Esophagus squamous epithelium (tissue), 4 donors: Measurements from ENCODE around the gene PEX26.

ENCODE experiments used
- POLR2A ChIP-seq, 4 donors: fragments of 450-650 bp; IDR thresholded peaks; one replicate each; pipeline ENCODE4 v1.6.1; 2017; ENCODE audit warnings: antibody characterized with exemption in 4 of 4, mild to moderate bottlenecking in 4 of 4, moderate library complexity in 3 of 4
- TF ChIP-seq, protein P1 (sequence below), 6 experiments: fragments of 450-650 bp in 4 of 6; fragments of 200-600 bp in 2 of 6; sonication (generic) in 2 of 6; IDR thresholded peaks; one replicate each; pipeline ENCODE4 v1.5.1; 2016 to 2019; ENCODE audit warnings: antibody characterized with exemption in 6 of 6, mild to moderate bottlenecking in 4 of 6, moderate library complexity in 4 of 6

GRCh38 chr22:18119409-18120110 lies 41.8 kb downstream of the PEX26 start:
- TF ChIP-seq, protein P1, sequence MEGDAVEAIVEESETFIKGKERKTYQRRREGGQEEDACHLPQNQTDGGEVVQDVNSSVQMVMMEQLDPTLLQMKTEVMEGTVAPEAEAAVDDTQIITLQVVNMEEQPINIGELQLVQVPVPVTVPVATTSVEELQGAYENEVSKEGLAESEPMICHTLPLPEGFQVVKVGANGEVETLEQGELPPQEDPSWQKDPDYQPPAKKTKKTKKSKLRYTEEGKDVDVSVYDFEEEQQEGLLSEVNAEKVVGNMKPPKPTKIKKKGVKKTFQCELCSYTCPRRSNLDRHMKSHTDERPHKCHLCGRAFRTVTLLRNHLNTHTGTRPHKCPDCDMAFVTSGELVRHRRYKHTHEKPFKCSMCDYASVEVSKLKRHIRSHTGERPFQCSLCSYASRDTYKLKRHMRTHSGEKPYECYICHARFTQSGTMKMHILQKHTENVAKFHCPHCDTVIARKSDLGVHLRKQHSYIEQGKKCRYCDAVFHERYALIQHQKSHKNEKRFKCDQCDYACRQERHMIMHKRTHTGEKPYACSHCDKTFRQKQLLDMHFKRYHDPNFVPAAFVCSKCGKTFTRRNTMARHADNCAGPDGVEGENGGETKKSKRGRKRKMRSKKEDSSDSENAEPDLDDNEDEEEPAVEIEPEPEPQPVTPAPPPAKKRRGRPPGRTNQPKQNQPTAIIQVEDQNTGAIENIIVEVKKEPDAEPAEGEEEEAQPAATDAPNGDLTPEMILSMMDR (IDR thresholded peaks at IDR 0.05) = no peak
- no peak for TF ChIP-seq POLR2A (IDR thresholded peaks at IDR 0.05)
